Measurements from ENCODE around the gene MT1G.
A peak's percentile ranks its signal among the peaks of the same experiment; 100 is the strongest.

The MT1G gene

GRCh38 chr16:56664506-56664905 lies 3.4 kb downstream of the MT1G start:
- H3K4me3 ChIP-seq (ENCODE audit: low read depth, low read length), result no peak overlapping the region
- DNase-seq (ENCODE audit: low read depth, low spot score), result no peak
- in situ Hi-C loops (cut with HindIII; ENCODE audit: low sequenced_read_pairs), result no loop called here
- TF ChIP-seq, protein P1, sequence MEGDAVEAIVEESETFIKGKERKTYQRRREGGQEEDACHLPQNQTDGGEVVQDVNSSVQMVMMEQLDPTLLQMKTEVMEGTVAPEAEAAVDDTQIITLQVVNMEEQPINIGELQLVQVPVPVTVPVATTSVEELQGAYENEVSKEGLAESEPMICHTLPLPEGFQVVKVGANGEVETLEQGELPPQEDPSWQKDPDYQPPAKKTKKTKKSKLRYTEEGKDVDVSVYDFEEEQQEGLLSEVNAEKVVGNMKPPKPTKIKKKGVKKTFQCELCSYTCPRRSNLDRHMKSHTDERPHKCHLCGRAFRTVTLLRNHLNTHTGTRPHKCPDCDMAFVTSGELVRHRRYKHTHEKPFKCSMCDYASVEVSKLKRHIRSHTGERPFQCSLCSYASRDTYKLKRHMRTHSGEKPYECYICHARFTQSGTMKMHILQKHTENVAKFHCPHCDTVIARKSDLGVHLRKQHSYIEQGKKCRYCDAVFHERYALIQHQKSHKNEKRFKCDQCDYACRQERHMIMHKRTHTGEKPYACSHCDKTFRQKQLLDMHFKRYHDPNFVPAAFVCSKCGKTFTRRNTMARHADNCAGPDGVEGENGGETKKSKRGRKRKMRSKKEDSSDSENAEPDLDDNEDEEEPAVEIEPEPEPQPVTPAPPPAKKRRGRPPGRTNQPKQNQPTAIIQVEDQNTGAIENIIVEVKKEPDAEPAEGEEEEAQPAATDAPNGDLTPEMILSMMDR (IDR thresholded peaks at IDR 0.05; ENCODE audit: low read depth, low read length), result no peak

DNA sequence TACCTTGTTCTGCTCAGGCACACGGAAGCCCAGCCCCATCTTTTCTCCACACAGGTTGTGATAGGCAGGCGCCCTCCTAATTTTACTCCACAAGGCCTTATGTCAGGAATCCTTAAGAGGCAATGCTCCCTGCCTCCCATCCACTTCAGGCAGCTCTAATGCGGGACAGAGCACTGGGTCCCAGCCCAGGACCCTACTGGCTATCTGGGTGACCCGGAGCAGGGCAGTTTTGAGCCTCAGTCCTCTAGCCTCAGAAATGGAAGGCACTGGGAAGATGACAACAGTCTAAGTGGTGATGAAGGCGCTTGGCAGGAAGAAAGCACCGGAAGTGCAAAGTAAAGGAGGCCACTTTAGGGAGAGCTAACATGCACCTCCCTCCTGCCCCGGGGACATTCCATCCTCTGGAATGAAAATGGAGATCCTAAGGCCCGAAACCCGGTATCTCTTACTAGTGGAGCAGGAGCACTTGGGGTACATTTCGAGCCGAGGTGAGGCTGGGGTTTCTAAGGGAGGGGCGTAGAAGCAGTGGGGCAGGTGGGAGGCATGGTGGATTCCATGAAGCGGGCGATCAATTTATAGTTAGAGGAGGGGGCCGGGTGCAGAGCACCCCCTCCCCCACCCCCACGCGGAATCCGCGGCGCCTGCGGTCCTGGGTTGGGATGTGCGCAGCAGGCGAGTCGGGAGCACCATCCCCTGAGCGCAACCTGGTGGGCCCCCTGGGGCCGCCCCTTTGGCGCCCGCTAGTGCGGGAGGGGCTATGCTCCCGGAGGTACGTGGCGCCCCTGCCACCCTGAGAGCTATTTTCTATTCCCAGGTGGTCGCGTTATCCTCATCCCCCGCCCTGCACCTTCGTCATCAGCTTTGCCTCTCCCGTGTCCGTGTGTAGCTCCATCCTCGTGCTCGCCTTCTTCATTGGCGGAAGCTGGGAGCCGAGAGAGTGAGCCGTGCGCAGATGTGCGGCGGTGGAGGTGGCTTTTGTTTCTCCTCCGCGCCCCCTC lies 5.2 kb downstream of the MT1G start:
- in situ Hi-C loops (cut with HindIII; ENCODE audit: low sequenced_read_pairs), result no loop called here
- DNase-seq (ENCODE audit: low read depth, low spot score), result no peak

GRCh38 chr16:56658327-56658875 lies 9.5 kb downstream of the MT1G start:
- DNase-seq (ENCODE audit: low read depth, low spot score), result no peak
- peak overlapping the region; percentile 43 for H3K4me3 ChIP-seq (ENCODE audit: low read depth, low read length)
- TF ChIP-seq, protein P1 (IDR thresholded peaks at IDR 0.05; ENCODE audit: low read depth, low read length), result no peak
- in situ Hi-C loops (cut with HindIII; ENCODE audit: low sequenced_read_pairs), result no loop called here

More for the DNA sequence above, 5.2 kb downstream of the MT1G start:
- H3K4me3 ChIP-seq (ENCODE audit: low read depth, low read length), result no peak overlapping the region
- TF ChIP-seq, protein P1 (IDR thresholded peaks at IDR 0.05; ENCODE audit: low read depth, low read length), result no peak

DNA sequence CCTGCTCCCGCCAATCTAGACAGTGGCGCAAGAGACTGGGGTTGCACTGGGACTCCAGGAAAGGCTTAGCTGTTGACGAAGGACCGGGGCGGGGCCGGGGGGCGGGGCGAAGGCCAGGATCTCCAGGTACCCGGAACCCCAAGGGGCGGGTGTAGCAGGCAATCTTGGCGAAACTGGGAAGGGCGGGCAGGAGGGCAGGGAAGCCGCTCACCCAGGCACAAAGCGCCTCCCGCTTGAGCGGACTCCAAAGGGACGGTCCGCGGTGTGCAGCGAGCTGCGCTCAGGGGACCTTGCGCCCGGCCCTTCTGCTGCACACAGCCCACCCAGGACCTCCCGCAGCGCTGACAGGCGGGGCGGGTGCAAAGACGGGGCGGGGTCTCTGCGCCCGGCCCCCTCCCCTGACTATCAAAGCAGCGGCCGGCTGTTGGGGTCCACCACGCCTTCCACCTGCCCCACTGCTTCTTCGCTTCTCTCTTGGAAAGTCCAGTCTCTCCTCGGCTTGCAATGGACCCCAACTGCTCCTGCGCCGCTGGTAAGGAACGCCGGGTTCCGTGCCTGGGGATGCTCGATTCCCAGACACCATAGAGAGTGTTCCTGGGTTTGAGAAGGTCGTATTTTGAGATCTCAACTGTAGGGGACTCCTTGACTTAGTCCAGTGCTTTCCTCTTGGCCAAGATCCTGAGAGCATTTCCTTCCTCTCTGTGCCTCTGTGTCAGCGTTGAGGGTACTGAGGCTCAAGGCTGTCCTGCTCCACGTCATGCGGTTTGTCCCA lies 10.1 kb downstream of the MT1G start, which contains the start of gene MT1F:
TSS of gene MT1F (plus strand) at position 405 of the 772 bp plus-strand sequence. CDS start at position 505, 100 bp downstream.
- no peak for DNase-seq (ENCODE audit: low read depth, low spot score)
- in situ Hi-C loops (cut with HindIII; ENCODE audit: low sequenced_read_pairs), result no loop called here
- TF ChIP-seq, protein P1 (IDR thresholded peaks at IDR 0.05; ENCODE audit: low read depth, low read length), result no peak
- H3K4me3 ChIP-seq (ENCODE audit: low read depth, low read length), result peak within 1 kb of the TSS; percentile 43

DNA sequence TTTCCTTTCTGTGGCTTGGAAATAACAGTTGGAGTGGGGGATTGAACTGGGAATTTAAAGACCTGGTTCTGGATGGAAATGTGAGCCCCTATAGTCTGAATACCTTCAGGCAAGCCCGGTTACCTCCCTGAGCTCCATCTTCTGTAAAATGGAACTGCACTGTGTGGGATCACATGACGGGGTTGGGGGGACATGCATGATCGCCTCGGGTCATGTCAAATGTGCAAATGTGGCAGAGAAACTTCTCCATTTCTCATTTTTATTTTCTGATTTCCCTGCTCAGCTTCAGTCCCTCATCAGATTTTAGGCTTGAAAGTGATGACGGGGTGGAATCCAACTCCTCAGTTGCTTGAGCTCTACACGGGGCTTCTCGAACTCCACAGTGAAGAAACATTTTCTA lies 14.6 kb downstream of the MT1G start:
- no peak overlapping the region for H3K4me3 ChIP-seq (ENCODE audit: low read depth, low read length)
- in situ Hi-C loops (cut with HindIII; ENCODE audit: low sequenced_read_pairs), result no loop called here
- no peak for DNase-seq (ENCODE audit: low read depth, low spot score)
- TF ChIP-seq, protein P1 (IDR thresholded peaks at IDR 0.05; ENCODE audit: low read depth, low read length), result no peak

DNA sequence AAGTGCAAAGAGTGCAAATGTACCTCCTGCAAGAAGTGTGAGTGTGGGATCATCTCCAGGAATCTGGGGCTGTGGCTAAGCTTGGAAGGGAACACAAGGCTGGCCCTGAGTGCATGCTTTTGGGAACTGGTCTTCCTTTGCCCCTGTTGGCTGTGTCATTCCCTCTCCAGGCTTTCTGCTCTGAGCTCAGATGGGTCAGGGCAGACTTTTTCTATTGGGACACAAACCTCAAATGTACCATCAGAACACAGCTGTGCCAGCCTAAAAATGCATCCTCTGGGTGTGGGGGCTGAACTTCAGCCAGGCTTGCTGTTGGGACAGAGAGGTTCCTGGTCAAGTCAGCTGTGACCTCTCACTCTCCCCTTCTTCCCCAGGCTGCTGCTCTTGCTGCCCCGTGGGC lies 15.3 kb downstream of the MT1G start:
- no peak for DNase-seq (ENCODE audit: low read depth, low spot score)
- in situ Hi-C loops (cut with HindIII; ENCODE audit: low sequenced_read_pairs), result no loop called here
- TF ChIP-seq, protein P1 (IDR thresholded peaks at IDR 0.05; ENCODE audit: low read depth, low read length), result no peak
- no peak overlapping the region for H3K4me3 ChIP-seq (ENCODE audit: low read depth, low read length)
